ENCODE results near the gene SCYL1.

Gene SCYL1

GRCh38 chr11:65493367-65494176, 31.3 kb upstream of the SCYL1 start:
- DNase-seq = no peak

GRCh38 chr11:65496304-65497140, 28.4 kb upstream of the SCYL1 start:
- no peak for DNase-seq

GRCh38 chr11:65497141-65498041, 27.5 kb upstream of the SCYL1 start:
- DNase-seq = peak; percentile 100

- DNase-seq = peak; percentile 86
These were observed 26.7 kb upstream of the SCYL1 start for GRCh38 chr11:65498042-65498726.

- no peak for DNase-seq
These were observed 26.2 kb upstream of the SCYL1 start for GRCh38 chr11:65498727-65498976.

- DNase-seq = peak; percentile 99
These were observed 25.7 kb upstream of the SCYL1 start, which contains the start of gene MALAT1 for GRCh38 chr11:65498977-65499712. MALAT1 (plus strand) TSS chr11:65499045.

- DNase-seq = no peak
These were observed 25.0 kb upstream of the SCYL1 start for GRCh38 chr11:65499713-65500386.

- DNase-seq = peak; percentile 77
These were observed 24.3 kb upstream of the SCYL1 start for GRCh38 chr11:65500387-65501185.

- DNase-seq = no peak
These were observed 23.8 kb upstream of the SCYL1 start for GRCh38 chr11:65501186-65501471.

- no peak for DNase-seq
These were observed 23.2 kb upstream of the SCYL1 start for GRCh38 chr11:65501472-65502273.

GRCh38 chr11:65502274-65502554, 22.7 kb upstream of the SCYL1 start:
- DNase-seq = no peak

GRCh38 chr11:65502555-65503367, 22.1 kb upstream of the SCYL1 start:
- no peak for DNase-seq

GRCh38 chr11:65503368-65503948, 21.4 kb upstream of the SCYL1 start:
- DNase-seq = no peak

GRCh38 chr11:65503949-65504673, 20.8 kb upstream of the SCYL1 start:
- no peak for DNase-seq

- no peak for DNase-seq
These were observed 20.0 kb upstream of the SCYL1 start for GRCh38 chr11:65504674-65505465.

- no peak for DNase-seq
These were observed 19.2 kb upstream of the SCYL1 start for GRCh38 chr11:65505466-65506289.

Data from activated CD8-positive, alpha-beta memory T cell treated with anti-CD3 and anti-CD28 coated beads, Interleukin-2, amount 50 U/mL, for 48 hours (primary cell).